Muscle of arm (tissue), 12 donors: ENCODE measurements around the gene PTH2. TPM values are rescaled to one million over a fixed set of nuclear protein-coding genes. Genes with fewer than 3 reads are reported as not detected.

Experiments
- DNase-seq: peaks from one replicate; pipeline ENCODE4 v3.0.0-alpha.2; 2013
- polyA plus RNA-seq, 12 donors: library from polyadenylated mRNA; unstranded; fragments of 120-200 nt; gene quantifications; one replicate each; pipeline ENCODE4 v1.2.1, GENCODE V29; 2013; ENCODE audit not compliant: insufficient read length in 12 of 12

PTH2 gene
- polyA plus RNA-seq, 12 donors, result not detected

DNA sequence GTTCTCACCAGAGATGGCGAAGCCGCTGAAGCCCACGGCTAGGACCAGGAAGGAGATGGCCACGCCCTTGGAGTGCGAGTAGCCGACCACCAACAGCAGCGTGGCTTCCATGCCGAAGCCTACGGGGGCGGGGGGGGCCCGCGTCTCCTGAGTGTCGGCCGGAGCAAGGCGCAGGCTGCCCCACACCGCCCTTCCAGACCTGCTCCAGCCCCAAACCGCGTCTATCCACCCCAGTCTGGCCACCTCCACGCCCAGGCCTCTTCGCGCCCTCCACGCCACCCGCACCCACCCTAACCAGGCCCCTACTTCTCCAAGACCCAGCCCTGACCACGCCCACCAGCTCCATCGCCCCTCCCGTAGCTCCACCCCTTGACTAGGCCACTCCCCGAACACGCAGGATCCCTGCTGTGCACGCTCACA, 8.1 kb upstream of the PTH2 start:
- no peak for DNase-seq

DNA sequence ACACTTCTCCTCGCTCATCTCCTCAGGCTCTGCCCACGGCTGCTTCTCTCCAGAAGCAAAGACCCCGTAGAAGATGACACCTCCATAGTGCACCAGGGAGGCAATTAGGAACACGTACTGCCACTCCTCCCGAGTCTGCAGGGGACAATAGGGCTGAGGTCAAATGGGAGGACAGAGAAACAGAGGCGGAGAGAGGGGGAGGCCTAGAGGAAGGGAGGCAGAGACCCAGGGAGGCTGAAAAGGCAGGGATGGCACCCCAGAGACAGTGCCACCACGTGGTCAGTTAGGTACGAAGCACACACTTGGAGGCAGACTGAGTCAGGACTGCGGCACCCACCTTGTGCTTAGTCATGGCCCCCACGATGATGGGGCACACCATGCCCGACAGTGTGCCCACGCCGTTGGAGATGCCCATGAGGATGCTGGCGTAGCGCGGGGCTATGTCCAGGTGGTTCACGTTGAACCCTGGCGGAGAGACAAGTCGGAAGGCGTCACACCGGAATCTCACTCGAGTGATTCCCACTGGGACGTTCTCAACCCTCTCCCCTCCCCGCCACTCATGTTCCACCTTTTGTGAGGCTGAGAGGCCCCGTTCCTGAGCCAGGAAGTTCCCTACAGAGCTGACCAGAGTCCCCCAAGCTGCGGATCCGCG, 7.6 kb upstream of the PTH2 start:
- DNase-seq, result no peak

DNA sequence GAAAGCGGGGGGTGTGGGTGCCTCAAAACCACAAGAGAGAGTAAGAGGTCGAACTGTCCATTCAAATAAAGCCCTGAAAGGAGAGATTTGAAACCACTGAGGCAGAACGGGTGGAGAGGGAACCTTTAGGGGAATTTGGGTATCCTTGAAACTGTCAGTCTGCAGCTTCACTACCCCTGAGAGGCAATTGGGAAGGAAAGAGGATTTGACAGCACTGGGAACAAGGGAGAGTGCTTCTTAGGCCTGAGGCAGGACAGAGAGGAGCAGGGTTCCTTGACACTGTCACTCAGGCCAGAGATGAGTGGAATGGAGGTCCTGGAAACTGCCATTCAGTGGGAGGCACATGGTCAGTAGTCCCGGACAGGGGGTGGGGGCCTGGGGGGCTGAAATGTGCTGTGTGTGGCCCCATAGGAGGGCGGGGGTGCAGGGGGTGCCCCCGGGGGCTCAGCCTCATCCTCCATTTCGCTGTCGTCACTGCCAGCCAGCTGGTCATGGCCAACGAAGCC, 7.0 kb upstream of the PTH2 start:
- no peak for DNase-seq

DNA sequence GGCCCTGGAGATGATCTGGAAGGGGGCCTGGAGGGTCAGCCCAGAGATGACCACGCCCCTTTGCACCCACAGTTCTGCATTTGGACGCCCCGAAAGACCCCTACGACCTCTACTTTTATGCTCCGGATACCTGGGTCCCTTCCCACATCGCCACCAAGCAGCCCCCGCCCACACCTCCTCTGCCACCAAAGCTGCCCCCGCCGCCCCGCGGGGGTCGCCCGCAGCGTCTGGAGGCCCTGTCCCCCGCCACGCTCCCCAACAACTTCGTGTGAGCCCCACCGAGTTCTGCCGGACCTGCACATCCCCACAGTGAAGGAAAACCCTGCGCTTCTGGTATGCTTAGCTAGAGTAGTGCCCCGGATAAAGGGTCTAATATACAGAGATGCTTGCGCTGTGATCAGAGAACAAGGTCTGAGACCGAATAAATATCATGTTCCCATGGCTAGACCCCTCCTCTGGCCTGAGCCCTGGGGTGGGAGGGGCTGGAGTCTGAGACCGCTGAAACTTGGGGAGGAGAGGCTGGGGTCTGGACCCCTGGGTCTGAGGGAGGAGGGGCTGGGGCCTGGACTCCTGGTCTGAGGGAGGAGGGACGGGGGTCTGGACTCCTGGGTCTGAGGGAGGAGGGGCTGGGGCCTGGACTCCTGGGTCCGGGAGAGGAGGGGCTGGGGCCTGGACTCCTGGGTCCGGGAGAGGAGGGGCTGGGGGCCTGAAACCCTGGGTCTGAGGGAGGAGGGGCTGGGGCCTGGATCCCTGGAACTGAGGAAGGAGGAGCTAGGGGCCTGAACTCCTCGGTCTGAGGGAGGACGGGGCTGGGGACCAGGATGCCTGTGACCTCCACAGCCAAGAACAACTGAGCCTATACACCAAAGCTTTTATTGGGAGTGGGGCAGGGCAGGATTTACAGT, 5.6 kb upstream of the PTH2 start:
- no peak for DNase-seq

DNA sequence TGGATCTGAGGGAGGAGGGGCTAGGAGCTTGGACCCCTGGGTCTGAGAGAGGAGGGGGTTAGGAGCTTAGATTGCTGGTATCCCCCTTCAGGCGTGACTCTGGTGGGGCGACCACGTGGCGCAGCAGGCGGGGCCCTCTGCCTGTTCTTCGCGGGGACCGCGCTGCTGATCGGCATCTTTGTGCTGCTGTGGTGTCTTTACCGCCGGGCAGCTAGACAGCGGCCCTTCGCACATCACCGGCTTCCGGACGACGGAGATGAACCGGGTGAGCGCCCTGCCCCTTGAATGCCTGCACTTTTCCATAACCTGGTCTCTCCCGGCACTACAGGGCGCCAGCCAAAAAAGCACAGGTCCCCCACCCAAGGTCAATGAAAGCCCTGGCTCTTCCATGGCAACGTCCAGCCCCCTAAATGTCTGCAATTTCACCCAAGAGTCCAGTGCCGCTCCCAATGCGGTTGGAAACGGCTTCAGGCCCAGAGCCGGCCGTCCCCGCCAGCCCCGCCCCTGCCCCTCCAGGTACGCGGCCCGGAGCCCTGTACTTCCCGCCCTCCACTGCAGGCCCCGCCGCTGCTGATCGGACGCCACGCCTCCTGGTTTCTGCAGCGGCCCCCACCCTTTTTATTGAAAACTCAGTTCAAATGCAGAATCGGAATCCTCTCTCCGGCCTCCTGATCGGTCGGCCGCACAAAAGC, 4.8 kb upstream of the PTH2 start:
- no peak for DNase-seq

DNA sequence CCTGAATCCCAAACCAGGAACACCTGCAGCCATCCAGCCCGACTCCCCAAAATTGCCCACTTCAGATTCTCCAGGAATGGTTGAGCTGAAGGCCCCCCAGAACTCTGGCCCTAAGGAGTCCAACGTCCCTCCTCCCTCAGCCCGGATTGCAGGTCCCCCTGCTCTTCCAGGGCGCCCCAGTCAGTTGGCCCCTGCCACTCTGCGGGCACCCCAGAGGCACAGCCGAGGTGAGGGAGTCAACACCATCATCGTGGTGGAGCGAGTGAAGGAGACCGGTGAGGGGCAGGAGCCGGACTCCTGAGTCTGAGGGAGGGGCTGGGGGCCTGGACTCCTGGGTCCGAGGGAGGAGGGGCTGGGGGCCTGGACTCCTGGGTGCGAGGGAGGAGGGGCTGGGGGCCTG, 4.1 kb upstream of the PTH2 start:
- DNase-seq, result no peak

DNA sequence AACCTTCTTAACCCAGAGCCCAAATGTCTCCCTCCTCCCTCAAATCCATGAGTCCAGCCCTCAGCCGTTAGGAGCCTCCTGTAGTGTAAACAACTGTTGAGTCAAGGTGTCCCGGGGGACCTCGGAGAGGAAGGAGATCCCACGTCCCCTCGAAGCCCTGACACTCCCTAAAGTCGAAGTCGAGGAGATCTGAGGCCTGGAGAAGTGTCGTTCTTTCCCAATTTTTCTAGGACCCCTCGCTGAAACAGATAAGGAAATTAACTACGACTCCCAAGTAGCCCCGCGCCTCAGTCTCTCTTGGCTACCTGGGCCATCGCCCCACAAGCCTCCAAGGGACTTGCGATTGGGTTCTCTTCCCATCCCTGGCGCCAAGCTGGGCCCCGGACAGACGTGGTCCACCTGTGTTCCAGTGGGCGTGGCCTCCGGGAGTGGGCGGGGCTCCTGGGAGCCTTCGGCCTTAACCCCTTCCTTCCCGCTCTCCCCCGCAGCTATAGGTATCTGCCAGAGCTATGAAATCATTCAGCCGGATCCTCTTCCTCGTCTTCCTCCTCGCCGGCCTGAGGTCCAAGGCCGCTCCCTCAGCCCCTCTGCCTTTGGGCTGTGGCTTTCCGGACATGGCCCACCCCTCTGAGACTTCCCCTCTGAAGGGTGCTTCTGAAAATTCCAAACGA, 2.8 kb upstream of the PTH2 start:
- DNase-seq, result no peak

DNA sequence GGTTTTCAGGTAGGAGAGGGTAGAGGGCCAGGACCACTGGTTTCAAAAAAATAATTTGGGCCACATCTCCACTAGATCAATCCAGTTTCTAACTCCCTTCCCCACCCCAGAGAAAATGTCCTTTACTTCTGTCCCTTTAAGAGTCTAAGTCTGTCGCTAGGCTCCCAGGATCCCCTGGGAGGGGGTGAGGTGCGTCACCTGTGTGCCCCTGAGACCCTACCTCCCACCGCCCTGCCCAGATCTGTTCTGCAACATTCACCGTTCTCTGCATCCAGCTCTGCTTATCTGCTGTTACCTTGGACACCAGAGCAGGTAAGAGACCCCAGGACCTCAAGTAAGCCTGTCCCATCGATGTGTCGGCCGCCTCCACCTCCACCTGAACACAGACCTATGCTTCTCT, 1.9 kb upstream of the PTH2 start, which contains the start of gene GFY:
GFY (plus strand) TSS at position 211 of the 400 bp plus-strand sequence. CDS start 1,043 bp downstream, outside the sequence.
- no peak for DNase-seq

DNA sequence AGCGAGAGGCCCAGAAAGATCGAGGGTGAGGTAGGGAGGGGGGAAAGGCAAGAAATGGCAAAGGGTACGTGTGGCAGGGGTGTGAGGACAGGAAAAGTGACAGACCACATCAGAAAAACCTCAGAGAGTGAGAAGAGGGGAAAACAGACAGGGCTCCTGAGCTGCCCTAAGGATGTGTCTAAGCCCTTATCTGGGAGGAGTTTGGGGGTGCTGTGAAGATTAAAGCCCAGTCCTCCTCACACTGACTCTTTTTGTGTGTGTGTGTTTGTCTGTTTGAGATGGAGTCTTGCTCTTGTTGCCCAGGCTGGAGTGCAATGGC, 703 bp upstream of the PTH2 start:
- no peak for DNase-seq

DNA sequence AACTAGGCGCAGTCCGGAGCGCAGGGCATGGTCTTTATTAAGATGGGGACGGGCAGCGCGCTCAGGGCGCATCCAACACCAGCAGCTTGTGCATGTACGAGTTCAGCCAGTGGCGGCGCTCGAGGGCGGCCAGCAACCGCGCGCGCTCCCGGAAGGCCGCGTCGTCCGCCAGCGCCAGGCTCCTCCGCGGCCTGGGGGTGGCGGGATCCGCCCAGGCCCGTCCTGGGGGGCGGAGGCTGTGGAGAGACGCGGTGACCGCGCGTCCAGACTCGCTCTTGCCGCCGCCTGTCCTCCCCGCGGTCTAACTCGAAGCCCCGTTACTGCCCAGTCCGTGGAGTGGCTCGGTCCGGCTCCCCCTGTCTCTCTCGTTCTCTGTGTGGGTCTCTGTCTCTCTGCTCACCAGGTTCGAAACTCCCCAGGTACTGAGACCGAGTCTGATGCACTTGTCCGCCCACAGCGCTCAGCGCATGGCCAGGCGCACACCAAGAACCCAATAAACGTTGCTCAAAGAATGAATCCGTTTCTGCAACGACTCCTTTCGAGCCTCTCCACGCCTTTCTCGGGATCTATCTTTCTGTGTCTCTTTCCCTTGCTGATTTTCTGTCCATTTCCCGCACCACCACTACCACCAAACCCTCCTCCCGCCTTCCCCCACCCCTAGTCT, 702 bp downstream of the PTH2 start:
- no peak for DNase-seq

DNA sequence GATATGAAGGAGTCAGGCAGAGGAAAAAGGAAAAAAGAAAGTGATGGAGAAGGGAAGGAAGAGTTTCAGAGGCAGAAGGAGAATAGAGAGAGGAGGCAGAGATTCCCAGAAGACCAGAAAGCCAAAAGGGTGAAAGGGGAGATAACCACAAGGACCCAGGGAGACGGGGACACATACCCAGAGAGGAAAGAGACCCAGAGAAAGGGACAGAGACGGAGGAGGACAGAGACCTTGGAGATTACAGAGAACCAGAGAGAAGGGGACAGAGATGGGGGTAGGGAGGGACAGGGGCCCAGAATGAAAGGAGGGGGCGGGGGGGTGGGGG, 1.4 kb downstream of the PTH2 start:
- DNase-seq, result no peak

DNA sequence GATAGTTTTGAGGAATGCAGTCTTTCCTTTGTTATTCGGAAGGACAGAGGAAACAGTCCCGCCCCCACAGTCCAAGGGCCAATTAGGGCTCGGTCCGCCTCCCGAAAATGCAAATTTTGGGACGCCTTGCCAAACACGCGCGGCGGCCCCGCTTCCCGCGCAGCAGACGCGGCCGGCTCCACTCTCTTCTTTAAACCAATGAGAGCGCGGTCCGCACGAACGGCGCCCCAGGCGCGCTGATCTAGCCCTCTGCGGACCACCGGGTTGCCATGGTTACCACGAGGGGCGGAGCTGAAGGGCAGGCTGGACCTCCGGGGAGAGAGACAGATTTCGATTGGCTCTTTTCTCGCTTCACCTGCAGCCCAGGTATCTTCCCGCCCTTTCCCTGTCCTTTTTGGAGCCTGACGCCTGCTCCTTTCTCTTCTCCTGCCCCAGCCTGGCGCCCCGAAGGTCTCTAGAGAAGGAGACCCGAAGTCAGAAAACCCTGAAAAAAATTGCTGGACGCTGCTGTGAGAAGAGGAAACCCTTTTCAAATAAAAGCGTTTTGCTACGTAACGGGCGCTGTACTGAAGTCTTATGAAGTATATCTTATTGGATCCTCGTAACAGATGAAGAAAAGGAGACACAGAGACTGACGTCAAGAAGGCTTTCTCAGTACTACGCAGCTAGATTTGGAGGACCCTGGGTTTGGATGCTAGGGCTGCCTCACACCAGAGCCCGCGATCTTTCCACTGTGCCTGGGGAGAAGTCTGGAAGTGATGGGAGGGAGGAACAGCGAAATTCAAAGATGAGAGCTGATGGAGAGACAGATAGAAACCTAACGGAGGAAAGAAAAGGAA, 2.0 kb downstream of the PTH2 start:
- peak; percentile 65 for DNase-seq

DNA sequence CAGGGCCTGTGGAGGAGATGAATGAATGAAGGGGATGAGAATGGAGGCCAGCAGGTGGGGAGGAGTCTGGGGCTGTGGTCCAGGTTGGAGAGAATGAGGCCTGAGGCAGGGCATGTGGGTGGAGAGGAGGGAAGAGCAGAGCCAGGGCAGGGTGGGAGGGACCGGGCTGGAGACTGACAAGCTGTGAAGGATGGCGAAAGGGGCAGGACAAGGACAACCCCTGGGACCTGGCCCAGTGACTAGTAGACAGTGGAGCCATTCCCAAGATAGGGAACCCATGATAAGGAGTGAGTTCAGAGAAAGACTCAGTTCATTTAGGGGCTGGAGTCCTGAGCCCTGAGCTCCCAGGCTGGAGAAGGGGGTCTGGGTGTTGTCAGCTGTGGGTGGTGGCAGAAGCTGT, 3.0 kb downstream of the PTH2 start:
- no peak for DNase-seq

DNA sequence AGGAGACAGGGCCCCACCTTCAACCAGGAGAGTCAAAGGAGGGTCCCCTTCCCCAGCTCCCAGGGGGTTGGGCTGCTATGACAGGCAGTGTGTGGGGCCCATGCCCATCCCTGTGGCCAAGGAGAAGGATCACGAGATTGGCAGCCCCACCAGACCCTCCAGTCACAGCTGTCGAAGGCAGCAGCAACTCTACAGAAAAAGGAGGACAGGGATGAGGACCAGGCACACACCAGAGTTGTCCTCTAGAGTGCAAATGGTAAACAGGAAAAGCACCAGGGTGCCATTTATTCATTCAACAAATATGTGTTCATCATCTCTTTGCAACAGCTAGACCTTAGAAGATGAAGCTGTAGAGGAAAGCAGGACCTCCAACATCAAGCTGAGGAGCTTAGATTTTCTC, 4.1 kb downstream of the PTH2 start:
- DNase-seq, result no peak

DNA sequence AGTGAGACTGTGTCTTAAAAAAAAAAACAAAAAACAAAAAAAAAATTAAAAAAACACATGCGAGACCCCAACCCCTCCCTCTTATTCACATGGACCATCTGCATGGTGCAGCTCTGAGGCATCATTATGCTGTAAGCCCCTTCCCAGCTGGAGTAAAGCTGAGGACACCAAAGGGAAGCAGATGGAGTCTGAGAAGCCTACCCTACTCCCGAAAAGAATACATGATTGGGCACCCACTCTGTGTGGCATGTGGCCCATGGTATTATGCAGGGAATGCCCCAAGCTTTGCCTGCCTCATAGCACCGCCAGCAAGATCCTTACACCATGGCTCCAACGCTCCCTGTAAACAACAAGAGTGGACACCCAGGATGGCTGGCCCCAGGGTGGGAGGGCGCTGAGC, 4.7 kb downstream of the PTH2 start:
- DNase-seq, result no peak

DNA sequence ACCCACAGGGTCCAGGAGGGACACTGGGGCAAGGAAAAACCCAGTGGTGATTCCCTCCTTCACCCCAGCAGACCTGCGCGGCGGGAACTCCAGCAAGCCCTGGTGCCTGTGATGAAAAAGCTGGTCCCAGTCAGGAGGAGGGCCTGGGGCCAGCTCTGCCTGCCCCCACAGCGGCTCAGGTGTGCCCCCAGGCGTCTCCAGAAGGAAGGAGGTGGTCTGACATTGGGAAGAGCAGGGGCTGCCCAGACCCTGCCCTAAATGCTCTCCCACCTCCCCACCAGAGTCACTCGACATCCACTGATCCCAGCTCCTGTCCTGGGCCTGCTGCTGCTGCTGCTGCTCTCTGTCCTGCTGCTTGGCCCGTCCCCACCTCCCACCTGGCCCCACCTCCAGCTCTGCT, 6.2 kb downstream of the PTH2 start:
- DNase-seq, result no peak

DNA sequence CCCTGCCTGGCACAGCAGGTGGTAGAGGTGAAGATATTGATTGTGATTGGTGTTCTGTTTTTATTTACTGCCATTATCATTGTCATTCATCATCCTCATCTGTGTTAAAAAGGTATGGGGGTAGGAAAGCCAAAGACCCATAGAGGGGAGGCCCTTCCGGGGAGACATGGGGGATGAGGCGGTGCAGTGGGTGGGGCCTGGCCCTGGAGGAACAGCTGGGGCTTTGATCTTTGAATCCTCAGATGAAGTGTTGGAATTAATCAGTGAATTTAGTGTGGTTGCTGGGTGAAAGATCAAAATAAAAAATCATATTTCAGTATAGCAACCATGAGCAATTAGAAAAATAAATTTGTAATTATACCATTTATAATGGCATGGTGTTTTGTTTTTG, 7.4 kb downstream of the PTH2 start:
- no peak for DNase-seq

DNA sequence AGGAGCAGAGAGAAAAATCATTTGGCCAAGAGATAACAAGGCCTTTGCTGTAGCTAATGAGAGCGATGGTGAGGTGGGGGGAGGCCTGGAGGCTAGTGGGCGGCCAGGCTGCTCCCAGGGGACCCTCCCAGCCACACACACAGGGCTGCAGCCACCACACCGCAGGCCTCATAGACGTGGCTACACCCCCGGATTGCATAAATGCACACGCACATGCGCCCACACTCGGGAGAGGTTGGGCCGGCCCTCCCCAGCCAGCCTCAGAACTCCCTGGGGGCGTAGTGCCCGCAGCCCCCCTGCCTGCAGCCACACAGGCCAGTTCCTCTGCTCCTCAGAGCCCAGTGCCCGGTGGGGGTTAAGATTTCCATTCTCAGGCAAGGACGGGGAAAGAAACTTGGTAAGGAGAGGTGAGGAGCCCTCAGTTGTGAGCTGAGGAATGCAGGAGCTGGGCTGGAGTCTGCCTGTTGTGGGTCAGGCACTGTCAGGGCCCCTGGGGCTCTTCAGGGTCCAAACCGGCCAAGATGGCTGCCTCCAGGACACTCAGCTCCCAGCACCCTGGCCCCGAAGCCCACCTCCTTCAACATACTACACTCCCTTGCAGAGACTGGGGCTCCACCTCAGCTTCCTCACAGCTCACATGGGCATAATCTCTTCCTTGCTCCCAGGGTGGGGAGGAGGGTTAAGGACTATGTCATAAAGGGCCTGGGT, 8.0 kb downstream of the PTH2 start:
- no peak for DNase-seq

DNA sequence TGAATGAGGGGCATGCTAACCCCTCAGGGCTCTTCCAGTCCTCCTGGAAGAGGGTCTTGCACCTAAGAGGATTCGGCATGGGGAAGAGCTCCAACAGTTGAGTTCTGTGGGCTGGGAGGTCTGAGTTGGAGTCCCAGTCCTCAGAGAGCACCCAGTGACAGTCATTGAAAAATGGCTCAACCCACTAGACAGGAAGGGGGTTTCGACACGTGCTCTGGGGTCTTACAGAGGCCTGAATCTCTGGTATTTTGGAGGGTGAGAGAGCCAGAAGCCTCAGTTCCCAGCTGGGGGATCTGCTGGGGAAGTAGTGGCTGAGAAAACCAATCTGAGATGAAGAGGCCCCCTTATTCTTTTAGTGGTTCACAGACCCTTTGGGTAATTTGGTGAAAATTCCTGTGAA, 9.0 kb downstream of the PTH2 start:
- DNase-seq, result no peak

DNA sequence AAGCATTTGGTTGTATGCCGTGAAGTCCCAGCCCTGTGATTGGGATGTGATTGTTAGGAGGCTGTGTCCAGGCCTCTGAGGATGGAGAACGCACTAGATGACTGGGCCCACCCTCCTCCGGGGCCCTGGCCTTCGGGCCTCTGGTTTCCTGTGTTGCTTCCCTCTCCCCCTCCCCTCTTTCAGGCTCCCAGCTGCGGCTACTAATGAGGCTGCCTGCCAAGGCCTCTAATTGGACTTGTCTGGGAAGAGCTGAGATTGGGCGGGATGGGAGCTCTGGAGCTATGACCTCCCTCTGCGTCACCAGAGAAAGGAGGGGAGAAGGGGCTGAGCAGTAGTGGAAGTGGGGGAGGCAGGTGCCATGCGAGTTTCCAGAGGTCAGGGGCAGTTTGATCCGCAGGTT, 9.9 kb downstream of the PTH2 start:
- peak; percentile 40 for DNase-seq
